WTC11 (cell line): Measurements from ENCODE around the gene RANBP3. TPM values are rescaled to one million over a fixed set of nuclear protein-coding genes. Genes with fewer than 3 reads are reported as not detected.

Experiments
- ATAC-seq: fragments of 200-7000 bp; cut with Tn5 transposase; 2 replicates; pipeline ENCODE4 v1.10.0; 2021; ENCODE audit warnings: mild to moderate bottlenecking, moderate library complexity
- CTCF ChIA-PET: fragments of 300-600 bp; sonication (Branson Sonifier 250); formaldehyde crosslinking; loops from one replicate; lab custom pipeline; 2021; ENCODE audit warnings: antibody characterized with exemption; lab: Charles Lee
- POLR2A ChIA-PET: fragments of 350-600 bp; sonication (Branson Sonifier 250); formaldehyde crosslinking; loops from one replicate; lab custom pipeline; 2021; ENCODE audit warnings: antibody characterized with exemption; lab: Charles Lee
- DNase-seq: peaks from one replicate; pipeline ENCODE4 v3.0.0; 2021; ENCODE audit warnings: low spot score
- H3K27ac Mint-ChIP-seq: 2 replicates; pipeline ENCODE4 v1.8.0; 2021; ENCODE audit warnings: mixed read lengths
- H3K27me3 Mint-ChIP-seq: 2 replicates; pipeline ENCODE4 v1.8.0; 2021; ENCODE audit warnings: low read depth, mild to moderate bottlenecking, moderate library complexity, mixed read lengths
- H3K36me3 Mint-ChIP-seq: 2 replicates; pipeline ENCODE4 v1.8.0; 2021; ENCODE audit warnings: mixed read lengths
- H3K4me1 Mint-ChIP-seq: 2 replicates; pipeline ENCODE4 v1.8.0; 2022; ENCODE audit warnings: mixed read lengths
- H3K4me3 Mint-ChIP-seq: 2 replicates; pipeline ENCODE4 v1.8.0; 2021; ENCODE audit warnings: mild to moderate bottlenecking, moderate library complexity, mixed read lengths
- H3K9me3 Mint-ChIP-seq: 2 replicates; pipeline ENCODE4 v1.8.0; 2021; ENCODE audit warnings: mixed read lengths
- AR ChIP-seq: fragments of 250-450 bp; sonication (Bioruptor Pico); IDR thresholded peaks from 2 replicates; pipeline ENCODE4 v1.9.0; 2021; ENCODE audit warnings: mild to moderate bottlenecking
- ATF2 ChIP-seq: sonication (generic); formaldehyde crosslinking; IDR thresholded peaks from 2 replicates; pipeline ENCODE4 v1.8.1; 2022; ENCODE audit warnings: low read depth, missing genetic modification reagents, borderline replicate concordance
- E2F4 ChIP-seq: sonication (generic); formaldehyde crosslinking; IDR thresholded peaks from 2 replicates; pipeline ENCODE4 v1.8.1; 2022; ENCODE audit warnings: low read depth, mild to moderate bottlenecking, moderate library complexity, missing genetic modification reagents, borderline replicate concordance
- EMX1 ChIP-seq: fragments of 250-450 bp; sonication (Bioruptor Pico); IDR thresholded peaks from 2 replicates; pipeline ENCODE4 v1.8.0; 2021; ENCODE audit warnings: mild to moderate bottlenecking
- FOXP4 ChIP-seq: sonication (generic); formaldehyde crosslinking; IDR thresholded peaks from 2 replicates; pipeline ENCODE4 v1.8.0; 2022; ENCODE audit warnings: mild to moderate bottlenecking, missing genetic modification reagents
- GABPB1 ChIP-seq: sonication (generic); formaldehyde crosslinking; IDR thresholded peaks from 2 replicates; pipeline ENCODE4 v1.8.1; 2023; ENCODE audit warnings: mild to moderate bottlenecking, missing genetic modification reagents
- HMGXB4 ChIP-seq: sonication (generic); formaldehyde crosslinking; IDR thresholded peaks from 2 replicates; pipeline ENCODE4 v1.8.1; 2023; ENCODE audit warnings: mild to moderate bottlenecking, moderate library complexity, missing genetic modification reagents
- IRF2 ChIP-seq: sonication (generic); formaldehyde crosslinking; IDR thresholded peaks from 2 replicates; pipeline ENCODE4 v1.8.0; 2022; ENCODE audit warnings: low read depth, missing genetic modification reagents, borderline replicate concordance
- KAT7 ChIP-seq: sonication (generic); formaldehyde crosslinking; IDR thresholded peaks from 2 replicates; pipeline ENCODE4 v1.8.1; 2023; ENCODE audit warnings: missing genetic modification reagents, mild to moderate bottlenecking, borderline replicate concordance
- MYBL2 ChIP-seq: sonication (generic); formaldehyde crosslinking; IDR thresholded peaks from 2 replicates; pipeline ENCODE4 v1.8.1; 2023; ENCODE audit warnings: mild to moderate bottlenecking, moderate library complexity, missing genetic modification reagents
- NFYB ChIP-seq: sonication (generic); formaldehyde crosslinking; conservative IDR thresholded peaks from 2 replicates; pipeline ENCODE4 v1.8.0; 2022; ENCODE audit warnings: low read depth, missing genetic modification reagents
- NR2C2 ChIP-seq: sonication (generic); formaldehyde crosslinking; IDR thresholded peaks from 2 replicates; pipeline ENCODE4 v1.8.0; 2022; ENCODE audit warnings: mild to moderate bottlenecking, missing genetic modification reagents
- PRRX2 ChIP-seq: fragments of 250-450 bp; sonication (Bioruptor Pico); IDR thresholded peaks from 2 replicates; pipeline ENCODE4 v1.8.0; 2021; ENCODE audit warnings: mild to moderate bottlenecking
- RELA ChIP-seq: sonication (generic); formaldehyde crosslinking; IDR thresholded peaks from 2 replicates; pipeline ENCODE4 v1.8.1; 2022; ENCODE audit warnings: missing genetic modification reagents, mild to moderate bottlenecking, borderline replicate concordance
- RORB ChIP-seq: fragments of 250-450 bp; sonication (Bioruptor Pico); IDR thresholded peaks from 2 replicates; pipeline ENCODE4 v1.9.0; 2021; ENCODE audit warnings: mild to moderate bottlenecking
- TCF7 ChIP-seq: sonication (generic); formaldehyde crosslinking; IDR thresholded peaks from 2 replicates; pipeline ENCODE4 v1.8.0; 2022; ENCODE audit warnings: mild to moderate bottlenecking, low read depth, missing genetic modification reagents, moderate library complexity
- TEAD4 ChIP-seq: sonication (generic); formaldehyde crosslinking; IDR thresholded peaks from 2 replicates; pipeline ENCODE4 v1.8.0; 2022; ENCODE audit warnings: mild to moderate bottlenecking, missing genetic modification reagents
- ZBTB21 ChIP-seq: sonication (generic); formaldehyde crosslinking; IDR thresholded peaks from 2 replicates; pipeline ENCODE4 v1.8.1; 2023; ENCODE audit warnings: mild to moderate bottlenecking, missing genetic modification reagents, borderline replicate concordance
- ZNF121 ChIP-seq: sonication (generic); formaldehyde crosslinking; IDR thresholded peaks from 2 replicates; pipeline ENCODE4 v1.8.0; 2023; ENCODE audit warnings: missing genetic modification reagents
- ZNF138 ChIP-seq: sonication (generic); formaldehyde crosslinking; conservative IDR thresholded peaks from 2 replicates; pipeline ENCODE4 v1.8.1; 2022; ENCODE audit warnings: mild to moderate bottlenecking, moderate library complexity, missing genetic modification reagents
- ZNF232 ChIP-seq: sonication (generic); formaldehyde crosslinking; IDR thresholded peaks from 2 replicates; pipeline ENCODE4 v1.8.0; 2022; ENCODE audit warnings: mild to moderate bottlenecking, missing genetic modification reagents
- ZNF263 ChIP-seq: sonication (generic); formaldehyde crosslinking; IDR thresholded peaks from 2 replicates; pipeline ENCODE4 v1.8.1; 2022; ENCODE audit warnings: low read depth, mild to moderate bottlenecking, moderate library complexity, missing genetic modification reagents
- ZNF317 ChIP-seq: sonication (generic); formaldehyde crosslinking; IDR thresholded peaks from 2 replicates; pipeline ENCODE4 v1.8.1; 2023; ENCODE audit warnings: low read depth, mild to moderate bottlenecking, moderate library complexity, missing genetic modification reagents, borderline replicate concordance
- ZNF423 ChIP-seq: fragments of 250-450 bp; sonication (Bioruptor Pico); IDR thresholded peaks from 2 replicates; pipeline ENCODE4 v2.1.2; 2022; ENCODE audit warnings: mild to moderate bottlenecking, moderate library complexity
- ZSCAN18 ChIP-seq: fragments of 250-450 bp; sonication (Bioruptor Pico); IDR thresholded peaks from 2 replicates; pipeline ENCODE4 v2.1.2; 2022; ENCODE audit warnings: mild to moderate bottlenecking, moderate library complexity
- total RNA-seq: library from RNA; stranded (reverse); gene quantifications from 3 replicates; pipeline ENCODE4 v1.2.3, GENCODE V29; 2021

The RANBP3 gene
- total RNA-seq, 1 experiment from 2014 or later = 76.3 TPM

GRCh38 chr19:6002591-6002990, 24.7 kb upstream of the RANBP3 start:
- no peak for DNase-seq
- Mint-ChIP-seq H3K27me3 (no peaks in the 10 kb centered on the region), H3K9me3 (peaks cover 11% of the 10 kb centered on the region), H3K27ac (no peak overlapping the region), H3K4me1 (no peaks in the 10 kb centered on the region), H3K4me3 (no peak overlapping the region), H3K36me3 (peaks cover 6% of the 10 kb centered on the region)
- no peak for ATAC-seq
- ChIA-PET CTCF (interaction anchor here (1.0 to 2.9 kb wide), 3 partner anchors 15 to 20 kb away, joined by 6 to 20 read pairs (median 6); no protein-coding TSS in a partner anchor), POLR2A (interaction anchor here (0.6 kb wide), 1 partner anchor 1171 kb away, joined by 3 read pairs; no protein-coding TSS in a partner anchor)
- TF ChIP-seq ZSCAN18 (no peak), ZNF232 (no peak), ZNF423 (CRISPR knock-in tag) (no peak), KAT7 (CRISPR knock-in tag) (no peak), E2F4 (CRISPR knock-in tag) (no peak), ZNF263 (CRISPR knock-in tag) (no peak), MYBL2 (CRISPR knock-in tag) (no peak), GABPB1 (CRISPR knock-in tag) (no peak), AR (no peak), ATF2 (CRISPR knock-in tag) (no peak), ZBTB21 (CRISPR knock-in tag) (no peak), PRRX2 (no peak), RELA (CRISPR knock-in tag) (no peak), EMX1 (CRISPR knock-in tag) (no peak), RORB (CRISPR knock-in tag) (no peak), NFYB (CRISPR knock-in tag) (no peak), NR2C2 (no peak), ZNF138 (no peak), TCF7 (no peak)

- ChIA-PET CTCF (interaction anchor here (0.8 to 2.9 kb wide), 5 partner anchors 13 to 48 kb away, joined by 3 to 20 read pairs (median 4); no protein-coding TSS in a partner anchor), POLR2A (no interaction called here)
- Mint-ChIP-seq H3K4me3 (no peak overlapping the region), H3K27me3 (no peaks in the 10 kb centered on the region), H3K27ac (no peak overlapping the region), H3K36me3 (peaks cover 6% of the 10 kb centered on the region), H3K9me3 (peaks cover 11% of the 10 kb centered on the region), H3K4me1 (no peaks in the 10 kb centered on the region)
- ATAC-seq (no peak), DNase-seq (no peak)
- TF ChIP-seq TEAD4 (CRISPR knock-in tag) (no peak), IRF2 (CRISPR knock-in tag) (no peak), ZNF121 (CRISPR knock-in tag) (no peak), RORB (CRISPR knock-in tag) (no peak), FOXP4 (CRISPR knock-in tag) (no peak), HMGXB4 (CRISPR knock-in tag) (no peak), ZNF317 (CRISPR knock-in tag) (no peak)
These were observed 22.4 kb upstream of the RANBP3 start for GRCh38 chr19:6000228-6000847.
